ENCODE results near the gene TMEM200A. TPM values are rescaled to one million over a fixed set of nuclear protein-coding genes. Genes with fewer than 3 reads are reported as not detected.

TMEM200A gene
- total and polyA plus RNA-seq, 2 donors (not counting 3 experiments of a cell fraction or from before 2014, with no cell fraction given): 0.58 to 0.75 TPM

GRCh38 chr6:130466748-130467061 is 100.9 kb downstream of the TMEM200A start:
- Histone ChIP-seq H3K9ac (replicated peaks; ENCODE audit: extremely low read depth, insufficient read depth, low read length) (no peak overlapping the region), H3K9me3 (replicated peaks; ENCODE audit: control insufficient read depth, insufficient read depth, low read length) (no peaks in the 10 kb centered on the region), H3K79me2 (ENCODE audit: control insufficient read depth, insufficient read depth, low read length) (no peaks in the 10 kb centered on the region), H3K4me3 (replicated peaks in 1 of 3; ENCODE audit: insufficient read depth in 1 of 3, low read depth in 1 of 3, low read length in 3 of 3) (no peak overlapping the region), H3K27me3 (ENCODE audit: control insufficient read depth in 2 of 2, insufficient read depth in 2 of 2, low read length in 2 of 2) (no peaks in the 10 kb centered on the region), H3K4me2 (ENCODE audit: insufficient read depth, low read length) (no peak overlapping the region), H3K9me1 (replicated peaks; ENCODE audit: control insufficient read depth, extremely low read depth, insufficient read depth, low read length) (no peaks in the 10 kb centered on the region), H3K36me3 (ENCODE audit: control insufficient read depth in 2 of 2, extremely low read depth in 1 of 2, insufficient read depth in 2 of 2, low read length in 2 of 2) (no peaks in the 10 kb centered on the region), H3K27ac (ENCODE audit: insufficient read depth, low read depth, low read length) (no peak overlapping the region), H4K20me1 (replicated peaks; ENCODE audit: control insufficient read depth, extremely low read depth, insufficient read depth, low read length) (no peaks in the 10 kb centered on the region), H3K4me1 (ENCODE audit: control insufficient read depth, extremely low read depth, insufficient read depth, low read length) (no peaks in the 10 kb centered on the region), H2AFZ (ENCODE audit: low read depth, low read length) (no peak overlapping the region)
- CTCF ChIA-PET: interaction anchor here (0.6 to 1.0 kb wide), 3 partner anchors 41 to 232 kb away, joined by 3 to 4 read pairs (median 3); no protein-coding TSS in a partner anchor
- BruUV-seq (replicated peaks): no TSS peak
- TF ChIP-seq MYC (IDR thresholded peaks at IDR 0.05; ENCODE audit: low read depth, low read length): no peak
- TF ChIP-seq CTCF (IDR thresholded peaks at IDR 0.05; ENCODE audit: extremely low read depth in 1 of 2, insufficient read depth in 1 of 2, low read depth in 1 of 2, low read length in 2 of 2): no peak
- no peak for TF ChIP-seq MAX (IDR thresholded peaks at IDR 0.05; ENCODE audit: insufficient read depth, insufficient read length)
- TF ChIP-seq FOS (IDR thresholded peaks at IDR 0.05; ENCODE audit: borderline replicate concordance, insufficient read depth, low read length): no peak
- TF ChIP-seq POLR2AphosphoS5 (IDR thresholded peaks at IDR 0.05; ENCODE audit: insufficient read depth, low read depth, low read length): no peak
- TF ChIP-seq JUN (IDR thresholded peaks at IDR 0.05; ENCODE audit: borderline replicate concordance, insufficient read depth, insufficient read length, low read depth): no peak
- no peak for TF ChIP-seq GATA2 (IDR thresholded peaks at IDR 0.05; ENCODE audit: insufficient read depth, insufficient read length, low read depth, low read length)
- TF ChIP-seq POLR2A (IDR thresholded peaks at IDR 0.05; ENCODE audit: low read depth, low read length): no peak
- FAIRE-seq: no peak
- dilution Hi-C loops (cut with MboI; ENCODE audit: extremely low pct_ligation_motif_present, low sequenced_read_pairs) (no loop called here), intact Hi-C loops (cut with micrococcal nuclease) (no loop called here)
- no peak for DNase-seq (ENCODE audit: low read depth, low spot score)
- POLR2A ChIA-PET: no interaction called here

Measured in endothelial cell of umbilical vein (primary cell).